NOMO-1 treated with DMSO at 0.1 percent for 48 hours (cell line): ENCODE data around the gene MYBPHL.

ENCODE experiments used
- DNase-seq: peaks from one replicate; lab custom pipeline; 2025; ENCODE audit not compliant: unreplicated experiment; lab: John Stamatoyannopoulos, UW

The MYBPHL gene

GRCh38 chr1:109281680-109282496 lies 24.9 kb downstream of the MYBPHL start:
- peak; percentile 48 for DNase-seq

- no peak for DNase-seq
Observed at GRCh38 chr1:109280862-109281261, 25.9 kb downstream of the MYBPHL start.

DNA sequence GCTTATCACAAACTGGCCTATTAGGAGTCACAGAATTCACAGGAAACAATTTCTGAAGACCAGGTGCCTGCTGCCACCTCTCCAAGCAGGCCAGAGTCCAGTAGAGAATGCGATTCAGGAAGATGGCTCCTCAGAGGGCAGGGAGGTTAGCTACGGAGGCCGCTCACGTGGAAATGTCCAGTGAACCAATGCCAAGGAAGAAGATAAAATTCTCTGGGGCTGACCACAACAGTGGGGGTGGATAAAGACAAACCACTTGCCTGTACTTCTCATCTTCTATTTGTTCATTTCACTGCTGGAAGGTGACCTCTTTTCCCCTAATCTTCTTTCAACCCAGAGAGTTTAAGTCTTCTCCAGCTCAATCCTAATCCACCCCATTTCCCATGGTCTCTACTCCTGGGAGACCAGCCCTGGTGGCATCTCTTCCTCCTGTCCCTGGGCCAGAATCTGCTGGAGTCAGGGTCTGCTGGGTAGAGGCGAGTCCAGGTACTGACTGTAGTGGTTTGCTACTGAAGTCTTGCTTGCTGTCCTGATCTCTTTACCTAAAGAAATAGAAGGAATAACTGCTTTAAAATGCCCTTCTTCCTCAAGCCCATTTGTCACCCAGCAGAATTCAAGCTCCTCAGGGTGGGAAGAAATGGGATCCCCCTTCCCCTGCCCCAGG lies 27.1 kb downstream of the MYBPHL start:
- no peak for DNase-seq

DNA sequence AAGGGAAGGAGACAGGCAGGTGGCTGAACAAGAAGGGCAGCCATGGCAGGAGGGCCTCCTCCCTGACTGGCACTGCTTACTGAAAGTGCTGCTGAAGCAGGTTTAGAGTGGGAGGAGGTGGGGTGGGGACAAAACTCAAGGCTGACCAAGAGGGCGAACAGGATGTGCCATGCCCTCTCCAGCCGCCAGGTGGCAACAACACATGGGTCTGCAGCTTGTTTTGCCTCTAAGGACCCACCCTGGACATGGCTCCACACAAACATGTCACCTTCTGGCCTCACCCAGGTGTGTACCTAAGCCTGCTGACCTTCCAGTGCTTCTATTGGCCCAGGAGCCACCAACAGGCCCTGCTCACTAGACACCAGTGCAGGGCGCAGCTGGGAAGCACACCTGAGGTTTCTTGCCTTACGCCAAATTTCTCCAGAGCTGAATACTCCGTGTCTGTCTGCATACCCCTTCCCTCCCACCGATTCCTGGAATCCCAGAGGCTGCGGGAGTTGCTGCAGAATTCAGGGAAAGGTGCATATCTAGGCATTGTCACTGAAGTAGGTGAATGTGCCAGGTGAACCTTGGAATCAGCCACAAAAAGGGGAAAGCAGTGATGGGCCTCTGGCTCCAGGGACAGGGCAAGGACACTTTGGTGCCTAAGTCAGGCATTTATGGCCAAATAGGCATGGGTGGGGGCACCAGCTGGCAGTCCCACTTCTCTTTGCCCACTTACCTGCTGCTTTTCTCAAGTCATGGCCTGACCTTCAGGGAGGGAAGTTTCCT lies 29.2 kb downstream of the MYBPHL start:
- DNase-seq: peak; percentile 6

DNA sequence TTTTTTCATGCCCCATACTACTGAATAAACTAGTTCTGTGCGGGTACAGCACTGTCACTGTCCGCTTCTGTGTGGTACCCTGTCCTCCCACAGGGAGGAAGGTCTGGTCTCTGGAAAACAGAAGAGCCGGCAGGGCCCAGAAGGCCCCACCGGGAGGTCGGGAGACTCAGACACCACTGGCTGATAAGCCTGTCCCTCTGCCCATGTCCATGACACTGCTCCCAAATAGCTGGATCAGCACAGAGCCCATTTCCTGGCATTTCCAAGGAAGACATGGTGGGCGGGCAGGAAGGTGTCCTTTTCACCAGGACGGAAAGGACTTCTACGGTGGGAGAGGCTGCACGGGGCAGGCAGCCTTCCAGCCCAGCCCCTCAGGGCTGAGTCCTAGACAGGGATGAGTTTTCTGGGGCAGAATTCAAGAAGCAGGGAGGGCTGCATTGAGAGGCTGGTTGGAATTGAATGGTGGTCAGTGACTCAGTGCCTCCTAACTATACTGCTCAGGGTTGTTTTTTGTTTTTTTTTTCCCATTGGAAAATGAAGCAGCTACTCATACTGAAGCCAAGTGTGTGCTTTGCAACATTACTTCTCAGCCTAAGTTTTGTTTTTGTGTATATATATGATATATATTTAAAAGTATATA lies 31.0 kb downstream of the MYBPHL start:
- no peak for DNase-seq

DNA sequence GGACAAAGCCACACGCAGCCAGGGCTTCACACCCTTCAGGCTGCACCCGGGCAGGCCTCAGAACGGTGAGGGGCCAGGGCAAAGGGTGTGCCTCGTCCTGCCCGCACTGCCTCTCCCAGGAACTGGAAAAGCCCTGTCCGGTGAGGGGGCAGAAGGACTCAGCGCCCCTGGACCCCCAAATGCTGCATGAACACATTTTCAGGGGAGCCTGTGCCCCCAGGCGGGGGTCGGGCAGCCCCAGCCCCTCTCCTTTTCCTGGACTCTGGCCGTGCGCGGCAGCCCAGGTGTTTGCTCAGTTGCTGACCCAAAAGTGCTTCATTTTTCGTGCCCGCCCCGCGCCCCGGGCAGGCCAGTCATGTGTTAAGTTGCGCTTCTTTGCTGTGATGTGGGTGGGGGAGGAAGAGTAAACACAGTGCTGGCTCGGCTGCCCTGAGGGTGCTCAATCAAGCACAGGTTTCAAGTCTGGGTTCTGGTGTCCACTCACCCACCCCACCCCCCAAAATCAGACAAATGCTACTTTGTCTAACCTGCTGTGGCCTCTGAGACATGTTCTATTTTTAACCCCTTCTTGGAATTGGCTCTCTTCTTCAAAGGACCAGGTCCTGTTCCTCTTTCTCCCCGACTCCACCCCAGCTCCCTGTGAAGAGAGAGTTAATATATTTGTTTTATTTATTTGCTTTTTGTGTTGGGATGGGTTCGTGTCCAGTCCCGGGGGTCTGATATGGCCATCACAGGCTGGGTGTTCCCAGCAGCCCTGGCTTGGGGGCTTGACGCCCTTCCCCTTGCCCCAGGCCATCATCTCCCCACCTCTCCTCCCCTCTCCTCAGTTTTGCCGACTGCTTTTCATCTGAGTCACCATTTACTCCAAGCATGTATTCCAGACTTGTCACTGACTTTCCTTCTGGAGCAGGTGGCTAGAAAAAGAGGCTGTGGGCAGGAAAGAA lies 32.0 kb downstream of the MYBPHL start:
- DNase-seq: no peak

DNA sequence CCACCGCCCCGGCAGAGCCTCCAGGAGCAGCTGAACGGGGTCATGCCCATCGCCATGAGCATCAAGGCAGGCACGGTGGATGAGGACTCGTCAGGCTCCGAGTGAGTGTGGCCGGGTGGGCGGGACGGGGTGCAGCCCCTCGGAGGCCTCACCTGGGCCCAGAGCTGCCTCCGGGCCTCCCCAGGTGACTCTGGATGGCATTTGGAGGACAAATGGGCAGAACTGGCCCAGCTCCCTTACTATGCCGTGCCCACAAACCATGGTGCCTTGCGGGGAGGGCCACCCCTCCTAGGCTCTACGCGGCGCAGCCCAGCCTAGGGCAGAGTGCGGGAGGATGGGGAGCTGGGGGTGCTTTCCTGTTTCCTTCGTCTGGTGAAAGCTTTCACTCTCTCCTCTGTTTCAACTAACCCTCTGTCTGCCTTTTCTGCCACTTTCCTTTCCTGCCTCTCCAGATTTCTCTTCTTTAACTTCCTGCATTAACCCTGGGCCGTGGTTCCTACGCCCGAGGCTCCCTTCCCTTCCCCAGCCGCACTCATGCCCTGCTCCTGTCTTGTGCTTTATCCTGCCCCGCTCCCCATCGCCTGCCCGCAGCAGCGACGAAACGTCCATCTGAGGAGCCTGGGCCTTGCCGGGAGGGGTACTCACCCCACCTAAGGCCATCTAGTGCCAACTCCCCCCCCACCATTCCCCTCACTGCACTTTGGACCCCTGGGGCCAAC lies 33.1 kb downstream of the MYBPHL start:
- DNase-seq: no peak

DNA sequence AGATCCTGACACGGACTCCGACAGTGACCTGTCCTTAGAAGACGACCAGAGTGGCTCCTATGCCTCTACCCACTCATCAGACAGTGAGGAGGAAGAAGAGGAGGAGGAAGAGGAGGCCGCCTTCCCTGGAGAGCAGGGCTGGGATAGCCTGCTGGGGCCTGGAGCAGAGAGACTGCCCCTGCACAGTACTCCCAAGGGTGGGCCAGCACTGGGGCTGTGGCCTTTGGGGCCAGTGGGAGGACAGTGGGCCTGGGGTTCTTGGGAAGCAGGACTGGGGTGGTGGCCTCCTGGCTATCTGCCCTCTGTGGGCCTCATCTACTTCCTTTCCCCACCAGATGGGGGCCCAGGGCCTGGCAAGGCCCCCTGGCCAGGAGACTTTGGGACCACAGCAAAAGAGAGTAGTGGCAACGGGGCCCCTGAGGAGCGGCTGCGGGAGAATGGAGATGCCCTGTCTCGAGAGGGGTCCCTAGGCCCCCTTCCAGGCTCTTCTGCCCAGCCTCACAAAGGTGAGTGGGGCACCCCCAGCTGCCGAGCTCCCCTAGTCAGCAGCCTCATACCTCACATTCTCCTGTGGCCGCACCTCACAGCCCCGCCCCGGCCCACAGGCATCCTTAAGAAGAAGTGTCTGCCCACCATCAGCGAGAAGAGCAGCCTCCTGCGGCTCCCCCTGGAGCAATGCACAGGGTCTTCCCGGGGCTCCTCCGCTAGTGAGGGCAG lies 33.8 kb downstream of the MYBPHL start:
- no peak for DNase-seq

DNA sequence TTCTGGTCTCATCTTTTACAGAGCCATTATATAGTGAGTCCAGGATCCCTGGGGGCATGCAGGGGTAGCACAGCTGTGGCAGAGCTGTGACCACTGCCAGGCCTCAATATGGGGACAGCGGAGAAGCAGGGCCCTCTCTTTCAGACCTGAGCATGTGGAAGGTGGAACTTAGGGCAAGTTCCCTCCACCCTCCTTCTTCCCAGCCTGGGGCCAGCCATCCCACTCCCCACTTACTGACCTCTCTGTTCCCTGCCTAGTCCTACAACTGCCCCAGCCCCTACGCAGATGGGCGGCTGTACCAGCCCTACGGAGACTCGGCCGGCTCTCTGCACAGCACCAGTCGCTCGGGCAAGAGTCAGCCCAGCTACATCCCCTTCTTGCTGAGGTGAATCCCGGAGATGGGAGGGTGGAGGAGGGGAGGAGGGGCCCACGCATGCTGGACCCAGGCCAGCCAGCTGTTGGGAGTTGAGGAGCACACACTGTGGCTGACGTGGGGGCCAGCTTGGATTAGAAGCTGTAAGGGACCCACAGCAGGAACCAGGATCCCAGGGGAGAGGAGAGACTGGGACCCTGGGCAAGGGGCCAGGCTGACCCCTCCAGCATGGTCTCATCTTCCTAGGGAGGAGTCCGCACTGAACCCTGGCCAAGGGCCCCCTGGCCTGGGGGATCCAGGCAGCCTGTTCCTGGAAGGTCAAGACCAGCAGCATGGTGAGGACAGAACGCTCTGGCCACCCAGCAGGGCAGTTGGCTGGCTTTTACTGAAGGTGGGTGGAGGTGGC lies 34.6 kb downstream of the MYBPHL start:
- DNase-seq: no peak

GRCh38 chr1:109271458-109271857 lies 35.4 kb downstream of the MYBPHL start:
- no peak for DNase-seq

DNA sequence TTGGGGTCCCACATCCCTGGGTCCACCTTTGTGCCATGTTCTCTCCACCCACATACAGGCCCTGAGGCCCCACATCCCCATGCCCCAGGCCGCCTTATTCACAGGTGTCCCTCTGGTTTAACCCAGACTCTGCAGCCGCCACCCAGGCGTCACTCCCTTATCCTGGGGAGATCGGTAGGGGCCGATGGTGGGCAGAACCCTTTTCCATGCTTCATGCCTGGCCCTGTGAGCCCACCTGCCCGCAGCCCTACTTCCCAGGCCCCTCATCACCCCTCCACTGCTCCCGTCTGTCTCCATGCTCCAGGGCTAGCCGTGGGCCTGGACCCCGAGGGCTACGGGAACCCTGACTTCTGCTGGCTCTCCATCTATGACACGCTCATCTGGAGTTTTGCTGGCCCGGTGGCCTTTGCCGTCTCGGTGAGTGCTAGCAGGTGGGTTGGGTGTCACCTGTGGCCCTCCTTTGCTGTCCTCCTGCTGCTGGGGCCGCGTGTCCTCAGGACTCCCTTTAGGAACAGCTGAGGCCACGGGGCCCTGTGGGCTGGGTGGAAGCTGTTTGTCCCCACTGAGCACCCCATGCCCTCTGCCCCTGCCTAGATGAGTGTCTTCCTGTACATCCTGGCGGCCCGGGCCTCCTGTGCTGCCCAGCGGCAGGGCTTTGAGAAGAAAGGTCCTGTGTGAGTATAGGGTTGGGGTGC lies 36.0 kb downstream of the MYBPHL start:
- no peak for DNase-seq

GRCh38 chr1:109269981-109270622 lies 36.7 kb downstream of the MYBPHL start:
- DNase-seq: no peak

DNA sequence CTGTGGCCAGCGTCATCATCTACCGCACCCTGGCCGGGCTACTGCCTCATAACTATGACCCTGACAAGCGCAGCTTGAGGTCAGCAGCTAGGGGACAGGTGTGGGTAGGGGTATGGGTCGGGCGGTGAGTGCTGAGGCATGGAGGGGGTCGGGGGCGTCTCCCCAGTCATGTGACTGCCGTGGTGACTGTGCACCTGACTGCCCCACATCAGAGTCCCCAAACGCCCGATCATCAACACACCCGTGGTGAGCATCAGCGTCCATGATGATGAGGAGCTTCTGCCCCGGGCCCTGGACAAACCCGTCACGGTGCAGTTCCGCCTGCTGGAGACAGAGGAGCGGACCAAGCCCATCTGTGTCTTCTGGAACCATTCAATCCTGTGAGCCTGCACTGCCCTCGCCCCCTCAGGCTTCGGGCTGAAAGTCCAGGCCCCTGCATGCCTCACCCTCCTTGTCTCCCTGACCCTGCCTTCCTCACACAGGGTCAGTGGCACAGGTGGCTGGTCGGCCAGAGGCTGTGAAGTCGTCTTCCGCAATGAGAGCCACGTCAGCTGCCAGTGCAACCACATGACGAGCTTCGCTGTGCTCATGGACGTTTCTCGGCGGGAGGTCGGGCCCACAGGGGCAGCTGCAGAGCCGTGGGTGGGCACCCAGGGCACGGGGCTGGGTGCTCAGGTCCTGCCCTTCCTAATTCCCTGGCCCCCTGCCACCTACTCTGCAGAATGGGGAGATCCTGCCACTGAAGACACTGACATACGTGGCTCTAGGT lies 37.4 kb downstream of the MYBPHL start:
- no peak for DNase-seq

- DNase-seq: no peak
Observed at GRCh38 chr1:109268431-109269211, 38.2 kb downstream of the MYBPHL start.

- no peak for DNase-seq
Observed at GRCh38 chr1:109267743-109268300, 39.0 kb downstream of the MYBPHL start.
